Measurements from ENCODE around the gene USH1G.
A peak's percentile ranks its signal among the peaks of the same experiment; 100 is the strongest.
"Not testable (repeated sequence)": the region's sequence is repeated elsewhere in the genome, so short reads cannot be mapped to it uniquely, and the experiment has no call there.

The USH1G gene

DNA sequence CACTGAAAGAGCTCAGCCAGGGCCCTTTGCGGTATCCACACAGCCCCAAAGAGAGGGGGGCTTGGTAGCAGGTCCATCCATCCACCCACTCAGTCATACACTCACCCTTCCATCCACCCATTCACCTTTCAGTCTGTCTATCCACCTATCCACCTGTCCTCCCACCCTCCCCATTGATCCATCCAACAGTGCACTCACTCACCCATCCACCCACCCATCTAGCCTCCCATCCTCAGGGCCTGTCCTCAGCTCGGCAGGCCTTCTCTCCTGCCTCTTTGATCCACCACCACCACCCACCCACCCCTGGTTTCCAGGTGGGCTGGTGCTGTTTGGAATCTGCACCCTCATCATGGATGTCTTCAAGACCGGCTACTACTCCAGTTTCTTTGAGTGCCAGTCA, 2.2 kb upstream of the USH1G start:
- no peak for DNase-seq

- DNase-seq = no peak
Measured at GRCh38 chr17:74924250-74924948, 1.3 kb upstream of the USH1G start, which contains the start of gene OTOP2. Gene OTOP2, plus strand, starts transcription at chr17:74924273. Its CDS starts 360 bp downstream, at chr17:74924633.

- DNase-seq = peak; percentile 59
Measured at GRCh38 chr17:74923538-74924249, 639 bp upstream of the USH1G start.

DNA sequence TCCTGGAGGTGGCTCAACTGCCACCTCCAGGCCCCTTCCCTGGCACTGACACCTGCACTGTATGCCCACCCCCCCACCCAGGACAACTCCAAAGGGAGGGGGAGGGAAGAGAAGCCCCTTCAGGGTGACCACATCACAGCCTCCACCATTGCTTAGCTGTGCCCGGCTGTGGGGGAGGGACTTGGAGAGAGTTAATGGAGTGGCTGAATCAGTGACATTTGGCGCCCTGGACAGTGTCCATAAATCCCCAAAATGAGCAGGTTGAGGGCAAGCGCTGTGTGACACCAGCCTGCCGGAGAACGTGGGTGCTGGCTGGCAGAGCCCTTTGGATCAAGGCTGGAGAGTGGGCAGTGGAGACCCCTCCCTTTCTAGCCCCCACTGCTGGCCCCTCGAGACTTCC, 883 bp downstream of the USH1G start:
- no peak for DNase-seq

DNA sequence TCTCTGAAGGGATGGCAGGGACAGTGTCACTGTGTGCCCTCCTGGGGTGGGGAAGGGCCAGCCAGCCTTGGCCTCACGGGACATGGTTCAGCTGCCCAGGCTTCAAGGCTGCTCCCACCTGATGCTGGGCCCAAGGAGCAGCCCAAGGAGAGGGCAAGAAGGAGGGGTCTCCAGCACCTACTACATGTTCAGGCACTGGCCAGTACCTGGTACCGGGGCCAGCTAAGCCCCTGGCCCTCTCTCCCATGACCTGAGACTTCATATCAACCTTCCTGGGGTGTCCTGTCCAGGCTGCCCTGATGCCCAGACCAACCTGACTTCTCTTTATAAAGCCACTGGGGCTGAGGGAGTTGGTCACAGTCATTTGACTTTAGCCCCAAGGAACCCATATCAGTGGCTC, 1.3 kb downstream of the USH1G start:
- DNase-seq = no peak

DNA sequence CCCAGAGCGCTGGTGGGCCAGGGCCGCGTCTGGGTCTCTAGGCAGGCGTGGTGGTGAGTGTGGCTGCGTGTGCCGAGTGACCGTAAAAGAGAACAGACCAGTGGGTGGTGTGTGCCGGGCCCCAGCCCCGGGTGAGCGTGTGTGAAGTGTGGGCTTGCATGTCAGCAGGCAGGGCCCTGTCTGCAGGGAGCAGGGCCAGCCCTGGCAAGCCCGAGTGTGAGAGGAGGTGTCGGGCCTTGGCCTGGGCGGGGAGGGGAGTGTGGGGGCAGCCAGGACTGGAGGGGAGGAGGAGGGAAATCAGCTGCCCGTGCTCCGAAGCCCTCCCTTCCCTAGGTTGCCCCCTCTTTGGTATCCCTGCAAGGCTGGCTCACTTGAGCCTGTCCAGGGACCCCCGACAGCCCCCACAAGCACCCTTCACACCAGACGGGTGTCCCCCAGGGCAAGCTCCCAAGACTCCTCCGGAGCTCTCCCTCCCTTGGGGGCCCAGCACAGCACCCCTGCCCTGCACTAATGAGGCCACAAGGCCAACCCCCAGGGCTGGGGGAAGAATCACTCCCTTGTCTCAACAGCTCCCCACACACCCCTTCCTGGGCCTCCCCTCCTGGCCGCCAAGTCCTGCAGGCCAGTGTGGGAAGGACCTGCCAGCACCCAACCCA, 1.9 kb downstream of the USH1G start:
- no peak for DNase-seq

- no peak for DNase-seq
Measured at GRCh38 chr17:74920642-74921025, 2.4 kb downstream of the USH1G start.

- no peak for DNase-seq
Measured at GRCh38 chr17:74920306-74920620, 2.8 kb downstream of the USH1G start.

DNA sequence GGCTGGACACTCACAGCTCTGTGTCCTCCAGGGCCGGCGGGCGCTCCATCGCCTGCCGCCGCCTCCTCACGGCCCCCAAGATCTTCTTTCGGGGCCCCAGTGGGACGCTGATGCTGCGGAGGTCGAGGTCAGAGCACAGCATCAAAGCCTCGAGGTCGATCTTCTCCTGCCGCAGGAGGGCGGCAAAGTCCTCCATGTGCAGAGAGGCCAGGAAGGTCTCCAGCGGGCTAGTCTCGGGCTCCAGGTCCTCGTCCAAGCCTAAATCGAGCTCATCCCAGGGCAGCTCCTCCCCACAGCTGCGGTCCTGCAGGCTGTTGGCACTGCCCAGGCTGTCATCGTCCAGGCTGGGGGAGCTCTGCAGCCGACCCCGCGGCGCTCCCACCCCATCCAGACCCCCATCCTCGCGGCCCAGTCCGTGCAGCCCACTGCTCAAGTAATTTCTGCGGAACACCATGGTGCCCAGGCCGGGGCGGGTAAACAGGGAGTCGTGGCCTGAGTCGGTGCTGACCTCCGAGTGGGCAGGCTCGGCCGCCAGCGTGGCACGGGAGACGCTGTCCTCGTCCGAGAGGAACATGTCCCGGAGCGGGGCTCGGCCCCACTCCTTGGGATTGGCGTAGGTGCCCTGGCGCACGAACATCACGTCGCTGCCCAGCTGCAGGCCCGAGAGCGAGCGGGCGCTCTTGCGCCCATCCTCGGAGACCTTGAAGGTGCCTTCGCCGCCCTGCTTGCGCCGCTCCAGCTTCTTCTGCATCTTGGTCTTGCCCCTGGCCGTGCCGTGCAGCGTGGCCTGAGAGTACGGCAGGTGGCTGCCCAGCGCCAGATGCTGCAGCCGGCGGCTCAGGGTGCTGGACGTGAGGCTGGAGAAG, 3.4 kb downstream of the USH1G start:
- DNase-seq = no peak

DNA sequence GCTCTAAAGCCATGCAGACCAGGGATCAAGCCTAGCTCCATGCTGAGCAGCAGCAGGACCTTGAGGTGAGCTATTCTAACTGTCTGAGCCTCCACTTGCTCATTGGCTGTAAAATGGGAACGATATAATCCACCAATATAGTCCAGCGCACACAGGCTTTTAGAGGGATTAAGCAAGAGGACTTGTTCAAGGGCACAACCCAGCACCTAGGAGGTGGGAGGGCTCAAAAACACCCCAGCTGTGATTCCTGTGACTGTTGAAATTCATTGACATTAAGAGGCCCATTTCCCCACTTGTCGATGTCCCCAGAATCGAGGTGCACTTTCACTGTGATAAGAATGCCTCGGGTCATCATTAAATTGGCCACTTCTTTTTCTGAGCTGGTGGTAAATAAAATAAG, 4.1 kb downstream of the USH1G start:
- DNase-seq = no peak

- DNase-seq = no peak
Measured at GRCh38 chr17:74917430-74917829, 5.6 kb downstream of the USH1G start.

GRCh38 chr17:74916851-74917199, 6.2 kb downstream of the USH1G start:
- no peak for DNase-seq

GRCh38 chr17:74916136-74916850, 6.8 kb downstream of the USH1G start:
- DNase-seq = no peak

- DNase-seq = not testable (repeated sequence)
Measured at GRCh38 chr17:74911423-74911822, 11.6 kb downstream of the USH1G start.

DNA sequence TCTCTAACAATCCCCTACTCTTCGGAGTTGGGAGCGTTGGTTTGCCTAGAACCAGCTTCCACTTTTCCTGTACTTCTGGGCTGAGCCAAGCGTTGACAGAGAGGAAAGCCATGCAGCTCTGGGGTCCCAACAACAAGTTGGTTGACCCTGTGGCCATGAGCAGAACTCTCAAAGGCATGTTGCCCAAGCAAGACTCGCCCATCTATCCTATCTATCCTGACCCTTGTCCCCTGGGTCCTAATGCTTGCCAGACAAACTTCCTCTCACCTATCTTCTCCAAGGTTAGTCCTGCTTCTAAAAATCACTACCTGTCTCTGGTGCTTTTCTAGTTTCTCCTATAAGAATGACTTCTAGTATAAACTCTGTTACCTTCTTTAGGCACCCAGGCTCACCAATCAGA, 14.0 kb downstream of the USH1G start:
- not testable (repeated sequence) for DNase-seq

GRCh38 chr17:74907012-74907411, 16.0 kb downstream of the USH1G start:
- DNase-seq = no peak

DNA sequence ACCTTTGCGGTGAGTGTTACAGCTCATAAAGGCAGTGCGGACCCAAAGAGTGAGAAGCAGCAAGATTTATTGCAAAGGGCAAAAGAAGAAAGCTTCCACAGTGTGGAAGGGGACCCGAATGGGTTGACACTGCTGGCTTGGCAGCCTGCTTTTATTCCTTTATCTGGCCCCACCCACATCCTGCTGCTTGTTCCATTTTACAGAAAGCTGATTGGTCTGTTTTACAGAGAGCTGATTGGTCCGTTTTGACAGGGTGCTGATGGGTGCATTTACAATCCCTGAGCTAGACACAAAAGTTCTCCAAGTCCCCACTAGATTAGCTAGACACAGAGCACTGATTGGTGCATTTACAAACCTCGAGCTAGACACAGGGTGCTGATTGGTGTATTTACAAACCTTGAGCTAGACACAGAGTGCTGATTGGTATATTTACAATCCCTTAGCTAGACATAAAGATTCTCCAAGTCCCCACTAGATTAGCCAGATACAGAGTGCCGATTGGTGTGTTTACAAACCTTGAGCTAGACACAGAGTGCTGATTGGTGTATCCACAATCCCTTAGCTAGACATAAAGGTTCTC, 16.8 kb downstream of the USH1G start:
- DNase-seq = not testable (repeated sequence)

GRCh38 chr17:74904687-74905409, 18.2 kb downstream of the USH1G start:
- DNase-seq = no peak

DNA sequence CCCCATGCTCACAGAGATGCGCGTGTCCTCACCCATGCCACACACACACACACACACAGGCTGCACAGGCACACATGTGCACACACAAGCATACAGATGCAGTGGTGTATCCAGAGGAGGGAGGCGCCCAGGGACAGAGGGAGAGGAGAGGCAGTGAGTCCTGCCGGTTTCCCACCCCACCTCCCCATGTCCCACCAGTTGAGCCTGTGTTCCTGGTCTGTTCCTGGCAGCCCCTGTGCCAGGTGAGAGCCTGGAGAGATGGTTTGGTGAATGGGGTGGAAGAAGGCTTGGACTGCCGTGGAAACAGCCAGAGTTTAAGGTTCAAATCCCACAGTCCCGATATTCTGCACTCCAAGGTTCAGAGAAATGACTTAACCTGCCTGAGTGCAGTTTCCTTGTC, 19.4 kb downstream of the USH1G start:
- no peak for DNase-seq

- no peak for DNase-seq
Measured at GRCh38 chr17:74903034-74903433, 20.0 kb downstream of the USH1G start.

GRCh38 chr17:74901353-74902135, 21.5 kb downstream of the USH1G start:
- DNase-seq = no peak

Measured in left hindlimb (tissue), 1 donor.